COLO668 (cell line): ENCODE data around the gene MAGEA11.
"Not testable (repeated sequence)": the region's sequence is repeated elsewhere in the genome, so short reads cannot be mapped to it uniquely, and the experiment has no call there.

Experiments
- DNase-seq: peaks from one replicate; lab custom pipeline; 2025; ENCODE audit not compliant: unreplicated experiment; lab: John Stamatoyannopoulos, UW

The MAGEA11 gene

GRCh38 chrX:149717803-149718202 is 5.9 kb downstream of the MAGEA11 start:
- DNase-seq: no peak

DNA sequence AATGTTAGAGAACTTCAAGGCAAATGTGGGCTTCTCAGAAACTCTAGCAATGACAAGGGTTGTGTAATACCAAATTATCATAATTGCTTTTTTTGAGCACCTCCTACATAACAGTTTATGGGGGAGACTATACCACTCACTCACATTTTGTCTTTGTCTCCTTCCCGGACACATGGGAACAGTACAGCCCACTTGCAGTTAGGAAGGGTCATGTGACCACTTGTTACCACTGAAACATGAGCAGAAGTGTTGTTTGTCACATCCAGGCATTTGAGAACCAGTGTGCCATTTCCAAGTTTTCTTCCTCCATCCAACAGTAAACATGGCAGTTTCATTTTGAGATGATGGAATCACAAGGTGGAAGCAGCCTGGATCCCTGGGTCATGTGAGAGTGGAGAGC is 6.9 kb downstream of the MAGEA11 start:
- no peak for DNase-seq

DNA sequence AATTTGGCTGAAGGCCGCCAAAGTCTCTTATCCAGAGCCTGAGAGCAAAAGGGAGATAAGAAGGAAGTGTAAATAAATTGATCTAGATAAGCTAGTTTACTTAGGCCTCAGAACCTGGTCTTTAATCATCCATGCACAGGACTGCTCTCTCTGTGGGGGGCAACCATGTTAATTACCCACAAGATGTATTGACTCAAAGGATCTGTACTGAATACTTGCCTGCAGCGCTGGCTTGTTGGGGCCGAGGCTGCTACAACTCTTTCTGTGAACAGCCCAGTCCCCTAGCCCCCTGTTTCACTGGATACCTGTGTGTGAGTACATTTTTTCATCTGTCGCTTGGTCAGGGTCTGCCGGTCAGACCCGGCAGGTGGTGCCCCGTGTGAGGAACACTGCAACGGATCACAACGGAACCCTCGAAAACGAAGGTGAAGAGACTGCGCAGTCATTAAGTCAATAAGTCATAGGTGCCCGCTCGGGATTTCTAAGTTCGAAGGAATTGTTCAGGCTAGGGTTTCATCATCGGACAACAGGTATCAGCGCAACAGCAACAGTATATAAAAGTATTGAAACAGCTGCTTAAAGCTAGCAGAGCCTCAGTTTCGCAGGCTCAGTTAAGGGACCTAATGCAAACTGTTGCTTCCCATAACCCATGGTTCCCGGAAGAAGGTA is 8.3 kb downstream of the MAGEA11 start:
- no peak for DNase-seq

DNA sequence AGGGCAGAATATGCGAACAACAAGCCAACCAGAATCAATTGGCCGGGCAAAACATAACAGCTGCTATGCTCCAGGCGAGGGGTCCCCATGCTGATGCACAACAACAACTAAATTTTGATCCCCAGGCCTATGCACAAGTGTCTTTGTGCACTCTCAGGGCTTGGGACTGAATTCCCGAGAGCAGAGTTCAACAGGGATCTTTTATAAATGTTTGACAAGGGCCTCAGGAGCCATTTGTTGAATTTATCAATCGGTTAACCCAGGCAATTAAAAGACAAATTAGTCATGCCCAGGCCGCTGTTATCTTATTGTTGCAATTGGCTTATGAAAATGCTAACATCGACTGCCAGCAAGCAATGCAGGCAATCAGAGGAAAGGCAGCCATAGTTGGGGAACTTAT is 9.4 kb downstream of the MAGEA11 start:
- DNase-seq: not testable (repeated sequence)

- no peak for DNase-seq
Measured at GRCh38 chrX:149721778-149722177, 9.9 kb downstream of the MAGEA11 start.

- DNase-seq: not testable (repeated sequence)
Measured at GRCh38 chrX:149723583-149724118, 11.8 kb downstream of the MAGEA11 start.

- not testable (repeated sequence) for DNase-seq
Measured at GRCh38 chrX:149727308-149727707, 15.4 kb downstream of the MAGEA11 start.

DNA sequence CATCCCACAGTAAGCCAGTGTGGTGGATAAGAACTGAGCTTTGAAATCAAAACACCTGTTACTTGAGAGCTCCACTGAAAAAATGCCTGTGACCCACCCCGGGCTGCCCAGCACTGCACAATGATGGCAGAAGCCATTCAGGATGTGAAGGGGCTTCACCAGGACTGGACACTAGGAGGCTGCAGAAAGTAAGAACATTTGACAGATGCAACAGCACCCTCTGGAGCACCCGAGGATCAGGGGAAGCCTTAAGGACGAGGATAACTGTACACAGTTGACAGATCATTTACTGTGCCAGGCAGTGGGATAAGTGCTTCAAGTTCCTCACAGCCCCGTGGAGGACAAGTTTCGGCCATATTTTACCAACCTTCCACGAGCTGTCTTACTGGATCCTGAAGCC is 30.4 kb downstream of the MAGEA11 start:
- DNase-seq: not testable (repeated sequence)

- not testable (repeated sequence) for DNase-seq
Measured at GRCh38 chrX:149746390-149747007, 34.6 kb downstream of the MAGEA11 start.

- DNase-seq: no peak
Measured at GRCh38 chrX:149757206-149758067, 45.6 kb downstream of the MAGEA11 start.

GRCh38 chrX:149758068-149758714 is 46.3 kb downstream of the MAGEA11 start:
- DNase-seq: no peak

GRCh38 chrX:149758715-149759078 is 46.8 kb downstream of the MAGEA11 start:
- not testable (repeated sequence) for DNase-seq

DNA sequence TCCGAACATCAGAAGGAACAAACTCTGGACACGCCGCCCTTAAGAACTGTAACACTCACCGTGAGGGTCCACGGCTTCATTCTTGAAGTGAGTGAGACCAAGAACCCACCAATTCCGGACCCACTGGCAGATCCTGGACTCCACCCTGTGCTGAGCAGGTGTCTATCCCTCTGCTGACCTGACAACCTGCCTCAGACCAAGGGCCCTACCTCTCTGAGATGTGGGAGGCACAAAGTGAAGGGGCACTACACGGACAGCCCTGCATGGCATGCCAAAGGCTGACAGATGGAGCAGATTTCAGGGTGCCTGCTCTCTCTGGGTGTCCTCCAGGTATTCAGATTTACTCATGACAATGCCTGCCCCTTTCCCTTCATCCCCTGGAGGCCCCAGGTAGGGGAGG is 48.0 kb downstream of the MAGEA11 start:
- no peak for DNase-seq

- no peak for DNase-seq
Measured at GRCh38 chrX:149760965-149761364, 49.1 kb downstream of the MAGEA11 start.

GRCh38 chrX:149761858-149762674 is 50.2 kb downstream of the MAGEA11 start:
- not testable (repeated sequence) for DNase-seq

GRCh38 chrX:149762696-149763614 is 51.1 kb downstream of the MAGEA11 start:
- no peak for DNase-seq
